Measurements from ENCODE around the gene UBE2V1. TPM values are rescaled to one million over a fixed set of nuclear protein-coding genes. Genes with fewer than 3 reads are reported as not detected.

The UBE2V1 gene
- total and polyA plus RNA-seq, 2 donors (not counting 3 experiments of a cell fraction or from before 2014, with no cell fraction given), result 145 to 156 TPM

DNA sequence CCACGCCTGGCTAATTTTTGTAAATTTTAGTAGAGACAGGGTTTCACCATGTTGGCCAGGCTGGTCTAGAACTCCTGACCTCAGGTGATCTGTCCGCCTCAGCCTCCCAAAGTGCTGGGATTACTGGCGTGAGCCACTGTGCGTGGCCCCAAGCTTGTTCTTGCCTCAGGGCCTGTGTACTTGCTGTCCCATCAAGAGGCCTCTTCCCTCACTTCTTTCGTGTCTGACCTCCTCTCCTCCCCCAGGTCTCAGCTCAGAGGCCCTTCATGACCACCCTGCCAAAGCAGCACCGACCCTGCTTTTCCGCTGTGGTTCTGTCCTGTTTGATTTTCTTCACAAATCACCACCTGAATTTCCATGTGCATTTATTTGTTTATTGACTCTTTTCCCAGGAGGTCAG is 10.5 kb upstream of the UBE2V1 start:
- no peak for DNase-seq (ENCODE audit: low read depth, low spot score)

DNA sequence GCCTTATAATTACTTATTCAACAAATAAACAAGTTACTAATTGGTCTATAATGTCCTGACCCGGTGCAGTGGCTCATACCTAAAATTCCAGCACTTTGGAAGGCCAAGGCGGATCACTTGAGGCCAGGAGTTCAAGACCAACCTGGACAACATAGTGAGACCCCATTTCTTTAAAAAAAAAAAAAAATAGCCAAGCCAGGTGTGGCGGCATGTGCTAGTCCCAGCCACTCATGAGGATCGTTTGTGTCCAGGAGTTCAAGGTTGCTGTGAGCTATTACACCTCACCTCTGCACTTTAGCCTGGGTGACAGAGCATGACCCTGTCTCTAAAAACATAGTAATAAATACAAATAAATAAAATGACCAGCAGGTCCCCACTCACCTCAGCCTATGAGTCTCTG is 9.8 kb upstream of the UBE2V1 start:
- dilution Hi-C loops (cut with MboI; ENCODE audit: extremely low pct_ligation_motif_present, low sequenced_read_pairs), result no loop called here

More for the DNA sequence above, 10.5 kb upstream of the UBE2V1 start:
- ChIA-PET POLR2A (no interaction called here), CTCF (interaction anchor here (0.6 to 10.7 kb wide), 8 partner anchors 9 to 145 kb away, joined by 3 to 309 read pairs (median 34); partner anchors contain the start of gene PEDS1)
- FAIRE-seq, result no peak
- TF ChIP-seq GATA2 (IDR thresholded peaks at IDR 0.05; ENCODE audit: insufficient read depth, insufficient read length, low read depth, low read length) (no peak), MYC (IDR thresholded peaks at IDR 0.05; ENCODE audit: low read depth, low read length) (no peak), EZH2 (IDR thresholded peaks at IDR 0.05; ENCODE audit: borderline replicate concordance, low read depth, low read length, severe bottlenecking) (no peak), JUN (IDR thresholded peaks at IDR 0.05; ENCODE audit: borderline replicate concordance, insufficient read depth, insufficient read length, low read depth) (no peak)
- TF ChIP-seq, protein P1, sequence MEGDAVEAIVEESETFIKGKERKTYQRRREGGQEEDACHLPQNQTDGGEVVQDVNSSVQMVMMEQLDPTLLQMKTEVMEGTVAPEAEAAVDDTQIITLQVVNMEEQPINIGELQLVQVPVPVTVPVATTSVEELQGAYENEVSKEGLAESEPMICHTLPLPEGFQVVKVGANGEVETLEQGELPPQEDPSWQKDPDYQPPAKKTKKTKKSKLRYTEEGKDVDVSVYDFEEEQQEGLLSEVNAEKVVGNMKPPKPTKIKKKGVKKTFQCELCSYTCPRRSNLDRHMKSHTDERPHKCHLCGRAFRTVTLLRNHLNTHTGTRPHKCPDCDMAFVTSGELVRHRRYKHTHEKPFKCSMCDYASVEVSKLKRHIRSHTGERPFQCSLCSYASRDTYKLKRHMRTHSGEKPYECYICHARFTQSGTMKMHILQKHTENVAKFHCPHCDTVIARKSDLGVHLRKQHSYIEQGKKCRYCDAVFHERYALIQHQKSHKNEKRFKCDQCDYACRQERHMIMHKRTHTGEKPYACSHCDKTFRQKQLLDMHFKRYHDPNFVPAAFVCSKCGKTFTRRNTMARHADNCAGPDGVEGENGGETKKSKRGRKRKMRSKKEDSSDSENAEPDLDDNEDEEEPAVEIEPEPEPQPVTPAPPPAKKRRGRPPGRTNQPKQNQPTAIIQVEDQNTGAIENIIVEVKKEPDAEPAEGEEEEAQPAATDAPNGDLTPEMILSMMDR (IDR thresholded peaks at IDR 0.05; ENCODE audit: extremely low read depth in 1 of 2, insufficient read depth in 1 of 2, low read depth in 1 of 2, low read length in 2 of 2), result no peak
- Histone ChIP-seq H3K79me2 (ENCODE audit: control insufficient read depth, insufficient read depth, low read length) (no peaks in the 10 kb centered on the region), H3K4me1 (ENCODE audit: control insufficient read depth, extremely low read depth, insufficient read depth, low read length) (no peaks in the 10 kb centered on the region), H2AFZ (ENCODE audit: low read depth, low read length) (no peak overlapping the region), H3K4me2 (ENCODE audit: insufficient read depth, low read length) (no peak overlapping the region), H3K9ac (replicated peaks; ENCODE audit: extremely low read depth, insufficient read depth, low read length) (no peak overlapping the region), H3K27me3 (ENCODE audit: control insufficient read depth in 2 of 2, insufficient read depth in 2 of 2, low read length in 2 of 2) (no peaks in the 10 kb centered on the region), H3K9me1 (replicated peaks; ENCODE audit: control insufficient read depth, extremely low read depth, insufficient read depth, low read length) (no peaks in the 10 kb centered on the region), H3K36me3 (ENCODE audit: control insufficient read depth in 2 of 2, extremely low read depth in 1 of 2, insufficient read depth in 2 of 2, low read length in 2 of 2) (peaks cover 17 to 40% of the 10 kb centered on the region in 2 experiments), H4K20me1 (replicated peaks; ENCODE audit: control insufficient read depth, extremely low read depth, insufficient read depth, low read length) (no peaks in the 10 kb centered on the region), H3K27ac (ENCODE audit: insufficient read depth, low read depth, low read length) (no peak overlapping the region), H3K4me3 (replicated peaks in 1 of 3; ENCODE audit: insufficient read depth in 1 of 3, low read depth in 1 of 3, low read length in 3 of 3) (no peak overlapping the region), H3K9me3 (replicated peaks; ENCODE audit: control insufficient read depth, insufficient read depth, low read length) (no peaks in the 10 kb centered on the region)
- intact Hi-C loops (cut with micrococcal nuclease), result no loop called here
- no TSS peak for BruUV-seq (replicated peaks)
- dilution Hi-C loops (cut with MboI; ENCODE audit: extremely low pct_ligation_motif_present, low sequenced_read_pairs), result no loop called here

More for the DNA sequence above, 9.8 kb upstream of the UBE2V1 start:
- H3K79me2 ChIP-seq (ENCODE audit: control insufficient read depth, insufficient read depth, low read length), result no peaks in the 10 kb centered on the region
- ChIA-PET POLR2A (no interaction called here), CTCF (interaction anchor here (0.6 to 10.7 kb wide), 9 partner anchors 9 to 144 kb away, joined by 3 to 309 read pairs (median 30); partner anchors contain the start of gene PEDS1)
- no peak overlapping the region for H3K4me3 ChIP-seq (replicated peaks in 1 of 3; ENCODE audit: insufficient read depth in 1 of 3, low read depth in 1 of 3, low read length in 3 of 3)
- intact Hi-C loops (cut with micrococcal nuclease), result no loop called here
- H3K27ac ChIP-seq (ENCODE audit: insufficient read depth, low read depth, low read length), result no peak overlapping the region
- no peak overlapping the region for H2AFZ ChIP-seq (ENCODE audit: low read depth, low read length)
- no peaks in the 10 kb centered on the region for H3K27me3 ChIP-seq (ENCODE audit: control insufficient read depth in 2 of 2, insufficient read depth in 2 of 2, low read length in 2 of 2)
- FAIRE-seq, result no peak
- BruUV-seq (replicated peaks), result no TSS peak
- no peaks in the 10 kb centered on the region for H3K9me1 ChIP-seq (replicated peaks; ENCODE audit: control insufficient read depth, extremely low read depth, insufficient read depth, low read length)
- H3K9ac ChIP-seq (replicated peaks; ENCODE audit: extremely low read depth, insufficient read depth, low read length), result no peak overlapping the region
- TF ChIP-seq POLR2A (IDR thresholded peaks at IDR 0.05; ENCODE audit: low read depth, low read length), result no peak
- TF ChIP-seq, protein P2, sequence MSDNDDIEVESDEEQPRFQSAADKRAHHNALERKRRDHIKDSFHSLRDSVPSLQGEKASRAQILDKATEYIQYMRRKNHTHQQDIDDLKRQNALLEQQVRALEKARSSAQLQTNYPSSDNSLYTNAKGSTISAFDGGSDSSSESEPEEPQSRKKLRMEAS (IDR thresholded peaks at IDR 0.05; ENCODE audit: insufficient read depth, insufficient read length), result no peak
- TF ChIP-seq FOS (IDR thresholded peaks at IDR 0.05; ENCODE audit: borderline replicate concordance, insufficient read depth, low read length), result no peak
- no peak for TF ChIP-seq MYC (IDR thresholded peaks at IDR 0.05; ENCODE audit: low read depth, low read length)
- no peak for TF ChIP-seq EZH2 (IDR thresholded peaks at IDR 0.05; ENCODE audit: borderline replicate concordance, low read depth, low read length, severe bottlenecking)
- no peak for TF ChIP-seq GATA2 (IDR thresholded peaks at IDR 0.05; ENCODE audit: insufficient read depth, insufficient read length, low read depth, low read length)
- TF ChIP-seq, protein P1 (IDR thresholded peaks at IDR 0.05; ENCODE audit: extremely low read depth in 1 of 2, insufficient read depth in 1 of 2, low read depth in 1 of 2, low read length in 2 of 2), result no peak
- TF ChIP-seq POLR2AphosphoS5 (IDR thresholded peaks at IDR 0.05; ENCODE audit: insufficient read depth, low read depth, low read length), result no peak
- TF ChIP-seq JUN (IDR thresholded peaks at IDR 0.05; ENCODE audit: borderline replicate concordance, insufficient read depth, insufficient read length, low read depth), result no peak
- no peaks in the 10 kb centered on the region for H3K4me1 ChIP-seq (ENCODE audit: control insufficient read depth, extremely low read depth, insufficient read depth, low read length)
- H3K9me3 ChIP-seq (replicated peaks; ENCODE audit: control insufficient read depth, insufficient read depth, low read length), result no peaks in the 10 kb centered on the region
- peaks cover 12 to 34% of the 10 kb centered on the region in 2 experiments for H3K36me3 ChIP-seq (ENCODE audit: control insufficient read depth in 2 of 2, extremely low read depth in 1 of 2, insufficient read depth in 2 of 2, low read length in 2 of 2)
- no peaks in the 10 kb centered on the region for H4K20me1 ChIP-seq (replicated peaks; ENCODE audit: control insufficient read depth, extremely low read depth, insufficient read depth, low read length)
- H3K4me2 ChIP-seq (ENCODE audit: insufficient read depth, low read length), result no peak overlapping the region
- no peak for DNase-seq (ENCODE audit: low read depth, low spot score)

Measured in endothelial cell of umbilical vein (primary cell).